Suppressor macrophage treated with lipopolysaccharide for 4 hours (primary cell): Measurements from ENCODE around the gene ATP11B.
A peak's percentile ranks its signal among the peaks of the same experiment; 100 is the strongest.

ENCODE experiments used
- DNase-seq: peaks from one replicate; pipeline ENCODE4 v3.0.0-alpha.2; 2020

The ATP11B gene

DNA sequence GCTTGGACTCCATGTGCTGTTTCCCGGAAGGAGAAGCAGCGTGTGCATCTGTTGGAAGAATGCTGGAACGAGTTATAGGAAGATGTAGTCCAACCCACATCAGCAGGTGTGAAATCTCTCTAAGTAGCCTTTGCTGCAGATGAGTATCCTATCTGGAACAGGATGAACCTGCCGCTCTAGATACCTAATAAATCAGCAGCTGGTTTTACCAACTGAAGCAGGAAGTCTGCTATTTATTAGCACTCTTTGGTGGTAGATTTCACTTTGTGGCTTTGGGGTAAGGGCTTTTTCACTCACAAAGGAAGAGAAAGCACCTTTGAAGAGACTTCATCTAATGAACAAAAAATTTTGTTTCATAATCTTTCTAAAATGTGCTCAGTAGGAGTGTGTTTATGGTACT lies 120.6 kb downstream of the ATP11B start:
- no peak for DNase-seq

DNA sequence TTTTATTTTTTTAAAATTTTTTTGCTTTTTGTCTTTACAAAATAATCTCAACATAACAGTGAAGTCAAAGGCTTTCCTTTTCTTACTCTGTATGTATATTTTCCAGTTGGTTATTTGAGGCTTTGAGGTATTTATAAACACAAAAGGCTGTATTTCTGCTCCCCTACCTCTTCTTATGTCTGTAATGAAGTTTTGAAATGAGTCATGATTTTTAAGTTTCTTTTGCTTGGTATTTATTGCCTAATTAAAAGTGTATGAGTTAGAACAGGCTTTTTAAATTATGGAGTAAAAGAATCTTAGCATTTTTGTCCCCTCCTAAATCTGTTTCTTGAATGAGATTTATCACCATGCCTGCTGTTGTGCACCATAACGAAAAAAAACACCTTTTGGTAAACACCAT lies 121.0 kb downstream of the ATP11B start:
- no peak for DNase-seq

DNA sequence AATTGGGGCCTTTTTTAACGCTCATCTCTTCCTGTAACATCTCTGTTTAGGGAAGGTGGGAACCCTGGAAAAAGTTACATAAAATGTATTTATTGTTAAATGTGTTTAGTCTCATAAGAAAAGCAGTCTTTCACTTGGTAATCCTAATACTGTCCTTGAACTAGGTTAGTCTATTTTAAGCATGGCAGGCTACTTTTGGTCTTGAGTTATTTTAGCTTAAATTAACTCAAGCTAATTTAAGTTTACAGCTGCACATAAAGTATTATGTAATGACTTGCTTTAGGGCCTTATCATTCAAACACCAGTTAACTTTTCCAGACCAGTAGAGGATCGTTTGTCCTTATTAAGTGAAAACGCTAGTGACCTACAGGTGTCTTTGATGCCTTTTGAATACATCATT lies 123.8 kb downstream of the ATP11B start:
- DNase-seq = no peak

DNA sequence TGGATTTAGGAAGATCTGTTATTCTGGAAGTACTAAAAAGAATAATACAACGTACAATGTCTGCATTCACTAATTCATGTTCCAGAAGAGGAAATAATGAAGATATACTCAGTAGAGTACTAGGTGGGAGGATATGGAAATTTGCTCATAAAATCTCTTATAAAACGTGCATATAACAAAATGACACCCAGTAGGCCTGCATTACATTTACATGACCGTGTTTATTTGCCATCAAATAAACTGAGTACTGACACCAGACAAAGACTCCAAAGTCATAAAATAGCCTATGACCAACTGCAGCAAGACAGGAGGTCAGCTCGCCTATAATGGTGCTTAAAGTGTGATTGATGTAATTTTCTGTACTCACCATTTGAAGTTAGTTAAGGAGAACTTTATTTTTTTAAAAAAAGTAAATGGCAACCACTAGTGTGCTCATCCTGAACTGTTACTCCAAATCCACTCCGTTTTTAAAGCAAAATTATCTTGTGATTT lies 126.6 kb downstream of the ATP11B start:
- DNase-seq = no peak

DNA sequence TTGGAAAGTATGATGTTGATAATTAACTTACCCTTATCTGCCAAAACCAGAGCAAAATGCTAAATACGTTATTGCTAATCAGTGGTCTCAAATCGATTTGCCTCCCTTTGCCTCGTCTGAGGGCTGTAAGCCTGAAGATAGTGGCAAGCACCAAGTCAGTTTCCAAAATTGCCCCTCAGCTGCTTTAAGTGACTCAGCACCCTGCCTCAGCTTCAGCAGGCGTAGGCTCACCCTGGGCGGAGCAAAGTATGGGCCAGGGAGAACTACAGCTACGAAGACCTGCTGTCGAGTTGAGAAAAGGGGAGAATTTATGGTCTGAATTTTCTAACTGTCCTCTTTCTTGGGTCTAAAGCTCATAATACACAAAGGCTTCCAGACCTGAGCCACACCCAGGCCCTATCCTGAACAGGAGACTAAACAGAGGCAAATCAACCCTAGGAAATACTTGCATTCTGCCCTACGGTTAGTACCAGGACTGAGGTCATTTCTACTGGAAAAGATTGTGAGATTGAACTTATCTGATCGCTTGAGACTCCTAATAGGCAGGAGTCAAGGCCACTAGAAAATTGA lies 127.3 kb downstream of the ATP11B start:
- no peak for DNase-seq

DNA sequence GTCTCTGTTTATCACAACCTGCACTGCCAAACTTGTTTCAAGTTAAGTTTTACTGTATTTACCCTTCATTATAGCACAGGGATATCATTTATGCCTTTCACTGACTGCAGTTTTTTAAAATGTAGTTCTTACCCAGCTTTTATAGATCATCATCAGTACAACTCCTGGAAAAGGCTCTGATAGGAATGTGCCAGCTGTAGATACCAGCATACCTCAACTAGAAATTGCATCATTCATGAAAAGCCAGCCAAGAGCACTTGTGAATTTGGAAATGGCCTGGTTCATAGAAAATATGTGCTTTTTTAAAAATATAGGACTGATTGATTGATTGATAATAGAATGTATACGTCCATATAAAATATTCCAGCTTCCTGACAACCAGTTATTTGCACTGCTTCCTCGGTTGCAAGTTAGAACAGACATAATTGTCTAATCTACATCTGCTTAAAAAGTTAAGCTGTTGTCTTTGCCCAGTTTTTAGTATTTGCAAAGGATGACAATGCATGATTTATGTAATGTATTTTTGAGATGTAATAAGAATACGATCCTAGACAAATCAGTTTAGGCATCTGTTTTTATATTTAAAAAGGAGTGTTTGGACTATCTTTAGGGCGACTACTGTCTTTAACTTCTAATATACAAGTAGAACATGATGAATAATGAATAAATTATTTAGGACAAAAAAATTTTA lies 128.5 kb downstream of the ATP11B start:
- no peak for DNase-seq

DNA sequence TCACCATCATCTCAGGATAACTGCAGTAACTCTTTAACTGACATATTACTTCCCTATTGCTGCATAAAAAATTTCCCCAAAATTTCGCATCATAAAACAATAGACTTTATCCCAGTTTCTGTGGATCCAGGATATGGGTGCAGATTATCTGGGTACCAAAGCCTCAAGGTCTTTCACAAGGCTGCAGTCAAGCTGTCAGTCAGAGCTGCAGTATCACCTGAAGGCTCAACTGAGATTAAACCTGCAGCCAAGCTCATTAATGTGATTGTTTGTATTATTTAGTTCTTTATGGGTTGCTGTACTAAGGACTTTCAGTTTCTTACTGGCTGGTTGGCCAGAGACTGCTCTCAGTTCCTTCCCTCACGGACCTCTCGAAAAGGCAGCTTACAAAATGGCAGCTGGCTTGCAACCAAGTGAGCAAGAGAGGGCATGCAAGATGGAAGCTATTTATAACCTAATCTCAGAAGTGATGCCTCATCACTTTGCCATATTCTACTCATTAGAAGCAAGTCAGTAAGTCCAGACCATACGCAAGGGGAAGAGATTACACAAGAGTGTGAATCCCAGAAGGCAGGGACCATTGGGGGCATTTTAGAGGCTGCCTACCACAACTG lies 132.1 kb downstream of the ATP11B start:
- DNase-seq = peak; percentile 85

DNA sequence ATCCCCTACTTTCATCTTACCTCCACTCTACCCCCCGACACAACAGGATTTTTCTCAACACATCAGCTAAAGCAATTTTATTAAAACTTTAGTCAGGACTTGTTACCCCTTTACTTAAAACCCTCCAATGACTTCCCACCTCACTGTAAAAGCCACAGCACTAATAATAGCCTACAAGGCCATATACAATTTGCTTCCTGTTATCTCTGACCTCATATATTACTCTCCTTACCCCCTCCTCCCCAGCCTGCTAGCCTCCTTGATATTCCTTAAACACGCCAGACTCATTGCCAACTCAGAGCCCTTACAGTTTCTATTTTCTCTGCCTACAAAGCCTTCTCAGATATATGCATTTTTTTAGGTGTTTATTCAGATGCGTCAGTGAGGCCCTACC lies 132.6 kb downstream of the ATP11B start:
- peak; percentile 16 for DNase-seq

DNA sequence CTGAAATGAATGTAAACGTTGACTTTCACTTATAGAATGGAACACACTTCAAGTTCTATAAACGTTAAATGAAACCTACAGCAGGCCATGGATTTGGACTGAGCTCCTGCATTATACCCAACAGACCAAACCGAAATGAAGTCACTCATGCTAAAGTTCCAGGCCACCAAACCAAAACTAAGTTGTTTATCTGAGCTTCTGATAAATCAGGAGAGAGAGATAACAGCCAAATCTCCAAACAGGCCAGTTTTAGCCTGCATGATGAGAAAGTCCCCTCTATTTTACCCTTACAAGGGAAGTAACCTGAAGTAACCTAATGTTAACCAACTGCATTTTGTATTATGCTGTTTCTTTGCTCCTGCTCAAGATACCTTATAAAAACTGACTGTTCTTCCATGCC lies 142.5 kb downstream of the ATP11B start:
- DNase-seq = no peak

DNA sequence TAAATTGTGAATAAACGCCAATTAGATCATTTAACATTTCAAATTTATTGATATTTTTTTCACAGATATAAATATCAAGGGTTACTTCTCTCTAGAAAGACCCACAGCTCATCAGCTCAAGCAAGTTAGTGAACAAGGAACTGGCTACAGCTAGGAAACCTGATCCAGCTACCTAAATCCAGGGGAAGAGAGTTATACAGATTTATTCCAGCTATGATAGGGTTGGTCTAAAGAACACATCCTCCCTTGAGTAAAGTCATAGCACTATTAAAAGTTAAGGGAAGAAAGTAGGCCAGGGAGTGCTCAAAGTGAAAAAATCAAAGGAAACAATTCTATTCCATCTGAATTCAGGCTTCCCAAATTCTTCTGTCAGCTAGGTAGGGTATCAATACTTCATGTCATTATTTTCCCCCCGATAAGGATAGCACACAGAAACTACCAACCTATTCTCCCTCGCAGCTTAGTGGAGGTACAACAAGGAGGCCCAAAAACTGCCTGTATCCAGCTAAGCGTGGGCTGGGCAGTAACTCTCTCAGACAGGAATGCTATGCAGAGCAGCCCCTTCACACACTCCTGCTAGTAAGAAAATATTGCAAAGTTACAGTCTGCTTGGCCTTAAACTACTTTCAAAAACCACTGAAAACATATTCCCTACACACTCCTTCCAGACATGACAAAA lies 143.1 kb downstream of the ATP11B start:
- no peak for DNase-seq

DNA sequence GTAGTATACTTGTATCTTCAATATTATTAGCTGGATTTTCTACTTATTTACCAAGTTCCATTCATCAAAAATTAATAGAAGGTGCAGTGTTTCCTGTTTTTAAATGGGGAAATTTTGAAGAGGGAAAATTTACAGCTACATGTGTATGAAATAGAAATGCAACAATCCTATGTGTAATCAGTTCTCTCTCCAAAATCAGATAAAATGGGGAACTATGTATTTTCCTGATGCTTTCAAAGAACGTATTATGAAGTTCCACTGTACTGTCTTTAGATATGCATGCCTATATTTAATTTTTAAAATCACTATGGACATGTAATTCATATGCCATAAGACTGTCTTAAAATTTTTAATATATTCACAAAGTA lies 143.6 kb downstream of the ATP11B start:
- DNase-seq = peak; percentile 17

DNA sequence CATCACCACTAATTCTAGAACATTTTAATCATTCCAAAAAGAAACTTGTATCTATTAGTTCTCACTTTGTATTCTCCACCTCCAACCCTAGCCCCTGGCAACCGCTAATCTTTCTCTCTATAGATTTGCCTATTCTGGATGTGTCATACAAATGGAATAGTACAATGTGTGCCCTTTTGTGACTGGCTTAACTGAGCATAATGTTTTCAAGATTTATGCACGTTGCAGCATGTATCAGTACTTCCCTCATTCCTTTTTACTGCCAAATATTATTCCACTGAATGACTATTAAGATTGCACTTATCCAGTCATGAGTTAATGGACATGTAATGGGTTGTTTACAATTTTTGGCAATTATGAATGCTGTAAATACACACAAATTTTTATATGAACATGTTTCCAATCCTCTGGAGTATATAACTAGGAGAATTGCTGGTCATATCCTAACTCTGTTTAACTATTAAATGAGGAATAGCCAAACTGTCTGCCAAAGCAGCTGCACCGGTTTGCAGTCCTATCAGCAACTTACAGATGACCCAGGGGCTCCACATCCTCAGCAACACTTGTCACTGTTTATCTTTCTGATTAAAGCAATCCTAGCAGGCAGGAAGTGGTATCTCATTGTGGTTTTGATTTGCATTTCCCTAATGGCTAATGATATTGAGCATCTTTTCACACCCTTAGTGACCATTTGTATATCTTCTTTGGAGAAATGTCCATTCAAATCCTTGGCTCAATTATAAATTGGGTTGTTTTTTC lies 144.2 kb downstream of the ATP11B start:
- DNase-seq = no peak

DNA sequence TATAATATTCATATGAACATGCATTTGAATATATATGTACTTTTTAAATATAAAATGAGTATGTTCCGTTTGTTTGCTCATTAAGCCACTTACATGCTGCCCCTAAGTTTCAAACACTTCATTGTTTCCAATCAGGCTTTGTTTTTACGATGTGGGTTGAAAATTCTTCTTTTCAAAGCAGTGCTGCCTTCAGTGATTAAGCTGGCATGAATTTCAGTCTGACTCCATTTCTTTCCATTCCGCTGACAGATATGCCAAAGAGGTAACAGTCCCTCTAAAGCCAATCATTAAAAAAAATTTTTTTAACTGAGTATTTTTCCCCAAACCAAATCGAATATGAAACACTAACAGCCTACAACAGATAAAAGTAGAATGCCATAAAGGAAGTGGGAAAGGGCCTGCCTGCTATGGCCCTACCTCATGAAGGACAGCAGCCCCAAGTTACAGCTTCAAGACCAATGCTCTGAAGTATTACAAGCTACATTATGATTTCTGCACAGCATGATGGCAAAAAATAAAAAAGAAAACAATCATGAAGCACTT lies 147.0 kb downstream of the ATP11B start:
- no peak for DNase-seq

DNA sequence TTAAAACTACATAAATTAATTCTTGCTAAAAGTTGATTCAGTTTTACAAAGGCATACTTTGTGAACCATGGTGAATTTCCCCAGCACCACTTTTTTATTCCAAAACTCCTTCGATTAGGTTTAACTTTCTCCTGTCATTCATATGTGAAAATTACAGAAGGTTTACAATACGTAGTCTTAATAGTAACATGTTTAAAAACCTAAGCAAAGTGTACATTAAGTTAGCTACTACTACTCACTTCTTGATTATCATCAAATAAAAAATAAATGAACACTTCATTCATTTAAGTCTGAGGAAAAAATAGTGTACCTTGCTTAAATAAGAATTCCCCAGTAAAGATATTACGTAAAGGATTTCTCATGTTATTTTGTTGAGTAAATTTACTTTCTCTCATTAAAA lies 148.4 kb downstream of the ATP11B start:
- DNase-seq = no peak

DNA sequence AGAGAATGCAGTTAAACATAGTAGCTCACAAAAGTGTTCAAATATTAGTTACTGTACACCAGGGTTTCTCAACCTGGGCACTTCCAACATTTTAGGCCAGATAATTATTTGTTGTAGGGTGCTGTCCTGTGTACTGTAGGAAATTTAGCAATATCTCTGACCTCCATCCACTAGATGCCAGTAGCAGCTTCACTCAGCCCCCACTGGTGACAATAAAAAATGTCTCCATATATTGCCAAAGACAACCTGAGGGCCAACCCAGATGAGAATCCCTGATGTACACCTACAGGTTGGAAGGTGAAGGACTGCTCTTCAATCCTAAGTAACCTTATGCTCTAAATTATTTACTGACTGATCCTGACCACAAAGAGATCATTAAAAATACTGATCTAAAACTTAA lies 154.6 kb downstream of the ATP11B start:
- DNase-seq = no peak

DNA sequence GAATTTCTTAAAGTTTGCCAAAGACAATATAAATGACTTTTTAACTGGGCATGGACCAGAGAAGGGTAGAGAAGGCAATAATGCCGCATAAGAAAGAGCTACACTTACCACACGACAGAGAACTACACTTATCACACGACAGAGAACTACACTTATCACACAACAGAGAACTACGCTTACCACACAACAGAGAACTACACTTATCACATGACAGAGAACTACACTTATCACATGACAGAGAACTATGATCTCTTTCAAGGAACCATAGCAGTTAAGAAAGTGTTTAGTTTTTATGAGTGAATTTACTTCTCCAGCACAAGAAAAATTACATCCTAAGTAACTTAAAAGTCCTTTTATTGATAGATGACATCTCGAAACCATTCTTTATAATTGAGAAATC lies 155.0 kb downstream of the ATP11B start:
- no peak for DNase-seq

DNA sequence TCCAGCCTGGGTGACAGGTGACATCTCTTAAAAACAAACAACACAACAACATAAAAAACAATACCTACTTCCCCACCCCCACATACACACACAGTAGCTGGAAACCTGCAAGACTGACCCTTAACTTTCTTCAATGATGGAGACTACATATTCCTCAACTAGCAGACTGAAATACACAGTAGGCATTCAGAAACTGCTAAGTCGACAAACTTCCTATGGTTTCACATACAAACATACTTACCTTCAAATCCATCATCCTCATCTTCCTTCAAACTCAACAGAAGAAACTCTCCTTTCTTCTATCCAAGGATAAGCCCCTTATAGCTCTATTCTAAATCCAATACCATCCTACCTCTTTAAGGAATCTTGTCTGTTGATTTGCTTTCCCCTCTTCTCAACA lies 156.4 kb downstream of the ATP11B start:
- DNase-seq = no peak

DNA sequence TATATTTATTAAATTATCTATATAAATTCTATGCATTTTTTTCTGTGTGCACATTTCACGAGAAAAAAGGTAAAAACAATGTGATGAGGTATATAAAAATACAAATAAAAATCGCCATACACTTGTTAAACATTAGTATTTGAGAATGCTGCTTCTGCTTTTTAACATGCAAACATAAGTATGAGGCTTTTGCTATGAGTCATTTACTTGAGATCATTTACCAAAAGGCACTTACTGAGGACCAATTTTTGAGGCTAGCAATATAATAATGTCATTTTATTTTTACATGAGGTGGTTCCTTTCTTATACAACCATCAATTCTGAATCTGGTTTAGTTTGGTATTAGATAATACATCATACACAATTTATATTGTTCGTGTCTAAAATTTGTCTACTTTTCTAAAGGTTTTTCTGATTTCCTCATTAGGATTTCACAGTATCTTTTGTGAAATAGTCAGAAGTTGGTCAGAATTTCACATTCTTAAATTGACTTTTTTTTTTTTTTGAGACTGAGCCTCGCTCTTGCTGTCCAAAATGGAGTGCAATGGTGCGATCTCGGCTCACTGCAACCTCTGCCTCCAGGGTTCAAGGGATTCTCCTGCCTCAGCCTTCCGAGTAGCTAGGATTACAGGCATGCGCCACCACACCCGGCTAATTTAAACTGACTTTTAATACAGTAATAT lies 161.4 kb downstream of the ATP11B start:
- DNase-seq = peak; percentile 55

DNA sequence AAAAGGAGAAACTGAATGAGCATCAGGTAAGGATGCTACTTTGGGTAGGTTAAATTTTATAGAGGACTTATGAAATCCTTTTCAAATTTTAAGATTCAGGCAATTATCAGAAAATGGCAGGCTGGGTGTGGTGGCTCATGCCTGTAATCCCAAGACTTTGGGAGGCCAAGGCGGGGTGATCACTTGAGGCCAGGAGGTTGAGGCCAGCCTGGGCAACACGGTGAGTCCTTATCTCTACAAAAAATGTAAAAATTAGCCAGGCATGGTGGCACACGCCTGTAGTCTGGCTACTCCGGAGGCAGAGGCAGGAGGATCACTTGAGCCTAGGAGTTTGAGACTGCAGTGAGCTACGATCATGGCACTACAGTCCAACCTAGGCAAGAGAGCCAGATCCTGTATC lies 163.9 kb downstream of the ATP11B start:
- DNase-seq = no peak

DNA sequence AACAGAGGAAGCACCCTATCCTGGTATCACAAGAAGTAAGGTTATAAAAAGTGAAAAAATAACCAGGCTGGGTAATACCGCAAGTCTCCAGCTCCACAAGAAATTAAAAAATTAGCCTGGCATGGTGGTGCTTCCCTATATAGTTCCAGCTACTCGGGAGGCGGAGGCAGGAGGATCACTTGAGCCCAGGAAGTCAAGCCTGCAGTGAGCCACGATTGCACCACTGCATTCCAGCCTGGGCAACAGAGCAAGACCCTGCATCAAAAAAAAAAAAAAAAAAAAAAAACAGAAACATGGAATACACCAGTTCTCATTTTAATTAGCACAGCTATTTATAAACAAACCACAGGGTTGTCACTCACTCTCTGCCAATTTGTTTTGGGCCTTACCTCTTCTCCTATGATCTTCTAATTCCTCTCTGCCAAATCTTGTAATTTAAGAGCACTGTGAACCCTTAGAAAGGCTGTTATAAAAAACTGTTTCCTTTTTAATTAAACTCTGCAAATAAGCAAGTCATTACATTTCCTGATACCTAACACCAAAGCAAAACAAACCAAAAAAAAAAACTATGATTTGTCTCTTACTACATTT lies 164.5 kb downstream of the ATP11B start:
- no peak for DNase-seq

DNA sequence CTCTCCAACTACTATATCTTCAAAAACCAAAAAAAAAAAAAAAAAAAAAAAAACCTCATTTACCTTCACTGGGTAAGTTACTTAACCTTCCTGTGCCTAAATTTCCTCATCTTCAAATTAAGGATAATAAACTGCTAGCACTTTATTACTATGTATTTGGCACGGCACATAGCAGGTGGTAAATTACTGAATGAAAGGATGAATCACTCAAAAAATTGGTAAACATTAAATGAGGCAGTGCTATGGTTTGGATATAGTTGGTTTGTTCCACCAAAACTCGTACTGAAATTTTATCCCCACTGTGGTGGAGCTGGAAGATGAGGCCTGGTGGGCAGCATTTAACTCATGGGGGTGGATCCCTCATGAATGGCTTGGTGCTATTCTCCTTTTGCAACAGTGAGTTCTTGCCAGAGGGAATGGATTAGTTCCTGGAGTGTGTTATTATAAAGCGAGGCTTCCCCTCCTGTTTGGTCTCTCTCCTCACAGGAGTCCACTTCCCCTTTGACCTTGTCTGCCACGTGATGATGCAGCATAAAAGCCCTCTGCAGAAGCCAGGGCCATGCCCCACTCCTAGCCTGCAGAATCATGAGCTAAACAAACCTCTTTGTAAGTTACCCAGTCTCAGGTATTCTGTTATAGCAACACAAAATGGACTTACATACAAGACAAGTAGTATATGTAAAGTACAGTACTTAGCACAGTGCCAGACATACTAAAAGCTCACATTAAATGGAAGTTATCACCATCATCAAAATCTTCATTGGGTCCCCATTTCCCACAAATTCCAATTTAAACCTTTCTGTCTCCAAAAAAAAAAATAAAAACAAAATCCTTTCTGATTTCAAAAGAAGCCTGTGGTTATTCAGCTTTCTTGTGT lies 166.4 kb downstream of the ATP11B start:
- peak; percentile 27 for DNase-seq
